ENCODE data around the gene TRAPPC10. TPM values are rescaled to one million over a fixed set of nuclear protein-coding genes. Genes with fewer than 3 reads are reported as not detected.

TRAPPC10 gene
- total RNA-seq, 2 donors from 2014 or later: 14.4 to 38.9 TPM

DNA sequence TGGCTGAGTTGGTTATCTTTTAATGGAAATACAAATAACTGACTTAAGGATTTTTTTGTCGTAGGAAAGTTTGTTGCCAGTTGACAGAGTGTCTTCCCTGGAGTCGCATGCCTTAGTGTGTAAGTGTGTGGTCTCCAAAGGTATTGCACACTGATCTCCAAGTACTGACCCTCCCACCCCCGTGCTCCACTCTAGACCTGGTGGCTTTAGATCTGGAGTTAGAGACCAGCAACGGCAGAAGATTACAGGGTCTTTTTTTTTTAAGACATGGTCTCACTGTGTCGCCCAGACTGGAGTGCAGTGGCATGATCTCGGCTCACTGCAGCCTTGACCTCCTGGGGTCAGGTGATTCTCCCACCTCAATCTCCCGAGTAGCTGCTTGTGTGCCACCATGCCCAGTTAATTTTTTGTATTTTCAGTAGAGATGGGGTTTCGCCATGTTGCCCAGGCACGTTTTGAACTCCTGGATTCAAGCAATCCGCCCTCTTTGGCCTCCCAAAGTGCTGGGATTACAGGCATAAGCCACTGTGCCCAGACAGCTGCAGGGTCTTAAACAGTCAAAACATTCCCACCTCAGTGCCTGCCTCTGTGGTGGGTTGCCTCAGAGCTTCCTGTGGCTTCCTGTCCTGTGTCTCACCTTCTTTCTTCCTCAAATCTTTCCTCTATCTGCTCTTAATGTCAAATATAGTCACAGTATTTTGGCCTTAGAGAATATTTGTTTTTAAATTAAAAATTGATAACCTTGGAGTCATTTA is 6.9 kb downstream of the TRAPPC10 start:
- Histone ChIP-seq H3K9me3 (no peaks in the 10 kb centered on the region), H3K27ac (no peak overlapping the region), H3K36me3 (no peaks in the 10 kb centered on the region), H3K4me3 (no peak overlapping the region), H3K27me3 (replicated peaks; ENCODE audit: insufficient read depth) (no peaks in the 10 kb centered on the region), H3K4me1 (replicated peaks) (no peaks in the 10 kb centered on the region)
- TF ChIP-seq, protein P1, sequence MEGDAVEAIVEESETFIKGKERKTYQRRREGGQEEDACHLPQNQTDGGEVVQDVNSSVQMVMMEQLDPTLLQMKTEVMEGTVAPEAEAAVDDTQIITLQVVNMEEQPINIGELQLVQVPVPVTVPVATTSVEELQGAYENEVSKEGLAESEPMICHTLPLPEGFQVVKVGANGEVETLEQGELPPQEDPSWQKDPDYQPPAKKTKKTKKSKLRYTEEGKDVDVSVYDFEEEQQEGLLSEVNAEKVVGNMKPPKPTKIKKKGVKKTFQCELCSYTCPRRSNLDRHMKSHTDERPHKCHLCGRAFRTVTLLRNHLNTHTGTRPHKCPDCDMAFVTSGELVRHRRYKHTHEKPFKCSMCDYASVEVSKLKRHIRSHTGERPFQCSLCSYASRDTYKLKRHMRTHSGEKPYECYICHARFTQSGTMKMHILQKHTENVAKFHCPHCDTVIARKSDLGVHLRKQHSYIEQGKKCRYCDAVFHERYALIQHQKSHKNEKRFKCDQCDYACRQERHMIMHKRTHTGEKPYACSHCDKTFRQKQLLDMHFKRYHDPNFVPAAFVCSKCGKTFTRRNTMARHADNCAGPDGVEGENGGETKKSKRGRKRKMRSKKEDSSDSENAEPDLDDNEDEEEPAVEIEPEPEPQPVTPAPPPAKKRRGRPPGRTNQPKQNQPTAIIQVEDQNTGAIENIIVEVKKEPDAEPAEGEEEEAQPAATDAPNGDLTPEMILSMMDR (IDR thresholded peaks at IDR 0.05): no peak
- TF ChIP-seq POLR2AphosphoS5 (IDR thresholded peaks at IDR 0.05): no peak
- no peak for TF ChIP-seq POLR2A (IDR thresholded peaks at IDR 0.05)
- 87% methylated on average over 10 of the region's 10 CpGs for WGBS
- intact Hi-C loops (cut with DNase I): no loop called here
- DNase-seq (ENCODE audit: low spot score): no peak

GRCh38 chr21:44019568-44019958 is 7.5 kb downstream of the TRAPPC10 start:
- WGBS: 95% methylated on average over 8 of the region's 8 CpGs
- TF ChIP-seq POLR2AphosphoS5 (IDR thresholded peaks at IDR 0.05) (no peak), POLR2A (IDR thresholded peaks at IDR 0.05) (no peak)
- TF ChIP-seq, protein P1 (IDR thresholded peaks at IDR 0.05): no peak

GRCh38 chr21:44020551-44020950 is 8.4 kb downstream of the TRAPPC10 start:
- Histone ChIP-seq H3K9me3 (no peaks in the 10 kb centered on the region), H3K4me1 (replicated peaks) (no peaks in the 10 kb centered on the region), H3K27ac (no peak overlapping the region), H3K27me3 (replicated peaks; ENCODE audit: insufficient read depth) (no peaks in the 10 kb centered on the region), H3K4me3 (no peak overlapping the region), H3K36me3 (no peaks in the 10 kb centered on the region)
- intact Hi-C loops (cut with DNase I): no loop called here
- TF ChIP-seq, protein P1 (IDR thresholded peaks at IDR 0.05): no peak
- WGBS: 91% methylated on average over 4 of the region's 4 CpGs
- DNase-seq (ENCODE audit: low spot score): no peak

More at GRCh38 chr21:44019568-44019958, 7.5 kb downstream of the TRAPPC10 start:
- no peaks in the 10 kb centered on the region for H3K27me3 ChIP-seq (replicated peaks; ENCODE audit: insufficient read depth)
- H3K4me1 ChIP-seq (replicated peaks): no peaks in the 10 kb centered on the region
- no peaks in the 10 kb centered on the region for H3K36me3 ChIP-seq
- intact Hi-C loops (cut with DNase I): no loop called here
- no peak overlapping the region for H3K27ac ChIP-seq
- H3K4me3 ChIP-seq: no peak overlapping the region
- no peaks in the 10 kb centered on the region for H3K9me3 ChIP-seq
- no peak for DNase-seq (ENCODE audit: low spot score)

GRCh38 chr21:44021064-44021463 is 9.0 kb downstream of the TRAPPC10 start:
- WGBS: 90% methylated on average over 1 of the region's 1 CpG
- Histone ChIP-seq H3K27ac (no peak overlapping the region), H3K27me3 (replicated peaks; ENCODE audit: insufficient read depth) (no peaks in the 10 kb centered on the region), H3K4me3 (no peak overlapping the region), H3K36me3 (no peaks in the 10 kb centered on the region), H3K9me3 (no peaks in the 10 kb centered on the region), H3K4me1 (replicated peaks) (no peaks in the 10 kb centered on the region)
- no peak for DNase-seq (ENCODE audit: low spot score)
- intact Hi-C loops (cut with DNase I): no loop called here
- TF ChIP-seq POLR2A (IDR thresholded peaks at IDR 0.05) (no peak), POLR2AphosphoS5 (IDR thresholded peaks at IDR 0.05) (no peak)
- TF ChIP-seq, protein P1 (IDR thresholded peaks at IDR 0.05): no peak

DNA sequence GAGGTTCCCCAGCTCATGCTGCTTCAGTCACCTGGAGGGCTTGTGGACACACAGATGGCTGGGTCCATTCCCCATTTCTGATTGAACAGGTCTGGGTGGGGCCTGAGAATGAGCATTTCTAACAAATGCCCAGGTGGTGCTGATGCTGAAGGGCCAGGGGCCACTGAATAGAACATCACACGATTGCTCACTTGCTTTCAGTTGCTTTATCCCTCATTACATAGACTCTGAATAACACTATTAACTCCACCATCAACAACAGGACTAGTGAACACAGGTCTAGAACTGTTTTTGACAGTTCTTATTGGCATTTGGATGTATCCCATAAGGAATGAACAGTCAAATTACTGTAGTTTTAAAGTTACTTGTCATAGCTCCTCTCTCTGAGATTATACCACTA is 12.1 kb downstream of the TRAPPC10 start:
- Histone ChIP-seq H3K27me3 (replicated peaks; ENCODE audit: insufficient read depth) (no peaks in the 10 kb centered on the region), H3K4me1 (replicated peaks) (no peaks in the 10 kb centered on the region), H3K9me3 (no peaks in the 10 kb centered on the region), H3K27ac (no peak overlapping the region), H3K36me3 (no peaks in the 10 kb centered on the region), H3K4me3 (no peak overlapping the region)
- intact Hi-C loops (cut with DNase I): no loop called here
- 63% methylated on average over 1 of the region's 1 CpG for WGBS
- TF ChIP-seq POLR2AphosphoS5 (IDR thresholded peaks at IDR 0.05): no peak
- TF ChIP-seq, protein P1 (IDR thresholded peaks at IDR 0.05): no peak
- no peak for DNase-seq (ENCODE audit: low spot score)
